Fibroblast of skin of right biceps (primary cell): ENCODE measurements around the gene HOXA6.

ENCODE experiments used
- DNase-seq: peaks from one replicate; pipeline ENCODE4 v3.0.0-alpha.2; 2013

The HOXA6 gene

DNA sequence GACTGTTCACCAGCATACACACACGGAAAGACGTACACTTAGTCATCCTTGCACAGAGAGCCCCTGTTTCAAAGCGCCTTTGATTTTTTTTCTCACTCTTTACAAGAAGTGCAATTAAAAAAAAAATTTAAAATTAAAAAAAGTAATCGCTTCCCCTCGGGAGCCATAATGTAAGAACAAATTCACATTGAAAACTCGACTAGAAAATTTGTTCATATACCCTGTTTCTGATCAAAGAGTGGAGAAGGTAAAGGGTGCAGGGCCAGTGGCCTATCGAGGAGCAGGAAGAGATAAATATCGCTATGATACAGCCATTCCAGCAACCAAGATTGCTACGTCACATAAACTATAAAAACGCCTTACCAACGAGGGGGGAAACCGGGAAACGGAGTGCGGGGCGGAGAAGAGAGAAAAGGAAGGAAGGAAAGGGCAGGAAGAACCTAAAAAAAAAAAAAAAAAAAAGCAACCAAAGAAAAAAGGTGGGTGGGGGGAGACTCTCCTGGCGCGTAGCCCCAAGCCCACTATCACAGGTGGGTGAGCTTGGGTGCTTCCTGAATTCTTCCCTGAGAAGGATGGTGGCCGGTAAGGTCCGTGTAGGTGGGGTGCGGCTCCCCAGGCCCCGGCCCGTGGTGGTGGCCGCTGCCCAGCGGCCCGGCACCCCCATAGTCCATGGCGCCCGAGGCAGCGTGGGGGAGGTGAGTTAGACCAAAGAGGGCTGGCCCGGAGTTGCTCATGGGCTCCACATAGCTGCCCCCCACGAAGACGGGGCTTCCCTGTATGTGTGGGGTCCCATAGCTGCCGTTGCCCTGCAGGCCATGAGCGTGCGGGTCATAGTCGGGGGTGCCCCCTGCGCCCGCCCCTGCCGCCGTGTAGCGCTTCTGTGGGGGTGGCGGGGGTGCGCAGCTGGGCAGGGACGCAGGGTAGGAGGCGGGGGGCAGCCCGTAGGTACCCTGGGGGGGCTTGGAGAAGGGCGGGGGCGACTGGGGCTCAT, 39.9 kb downstream of the HOXA6 start:
- no peak for DNase-seq

DNA sequence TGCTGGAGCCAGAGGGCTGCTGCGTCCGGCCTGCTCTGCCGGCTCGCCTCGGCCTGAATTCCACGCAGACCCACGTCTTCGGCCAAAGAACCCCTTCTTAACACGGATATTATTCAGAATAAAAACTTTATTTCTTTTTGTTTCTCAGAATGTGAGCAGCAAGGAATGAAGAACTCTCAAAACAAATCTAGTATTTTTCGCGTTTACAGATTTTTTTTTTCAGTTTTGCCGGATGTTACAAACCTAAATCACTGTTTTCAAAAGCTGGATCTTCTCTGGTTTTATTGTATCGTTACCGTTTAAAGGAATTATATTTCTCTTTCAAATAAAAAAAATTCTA, 40.7 kb downstream of the HOXA6 start:
- DNase-seq: no peak

DNA sequence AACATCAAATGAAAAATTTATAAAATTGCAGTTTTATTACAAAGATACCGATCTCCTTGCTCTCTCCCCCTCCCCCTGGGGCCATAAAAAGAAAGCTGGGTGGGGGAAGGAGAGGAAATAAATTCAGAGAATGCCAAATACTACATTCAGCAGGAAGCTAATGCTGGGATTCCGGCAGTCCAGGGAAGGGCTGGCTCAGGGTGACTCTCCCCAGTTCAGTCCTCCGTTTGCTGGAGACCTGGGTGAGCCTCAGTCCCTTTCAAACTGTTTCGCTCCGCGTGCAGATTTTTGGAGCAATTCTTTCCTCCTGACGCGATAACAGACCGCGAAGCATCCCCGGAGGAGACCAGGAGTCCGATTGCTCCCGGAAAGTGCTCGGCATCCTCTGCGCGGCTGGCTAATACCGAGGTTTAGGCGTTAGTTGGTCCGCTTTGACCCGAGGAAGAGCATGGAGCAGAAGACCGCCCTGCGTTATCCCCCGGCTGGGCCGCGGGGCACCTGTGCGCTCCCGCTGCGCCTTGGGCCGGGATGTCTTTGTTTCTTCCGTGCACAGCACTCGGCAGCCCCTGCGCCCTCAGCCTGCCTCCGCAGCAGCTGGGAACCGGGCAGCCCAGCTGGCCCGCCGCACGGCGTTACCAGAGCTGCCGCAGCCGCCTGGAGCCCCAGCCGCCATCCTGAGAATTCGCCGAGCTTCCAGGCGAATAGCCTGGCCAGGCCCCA, 41.2 kb downstream of the HOXA6 start:
- no peak for DNase-seq

DNA sequence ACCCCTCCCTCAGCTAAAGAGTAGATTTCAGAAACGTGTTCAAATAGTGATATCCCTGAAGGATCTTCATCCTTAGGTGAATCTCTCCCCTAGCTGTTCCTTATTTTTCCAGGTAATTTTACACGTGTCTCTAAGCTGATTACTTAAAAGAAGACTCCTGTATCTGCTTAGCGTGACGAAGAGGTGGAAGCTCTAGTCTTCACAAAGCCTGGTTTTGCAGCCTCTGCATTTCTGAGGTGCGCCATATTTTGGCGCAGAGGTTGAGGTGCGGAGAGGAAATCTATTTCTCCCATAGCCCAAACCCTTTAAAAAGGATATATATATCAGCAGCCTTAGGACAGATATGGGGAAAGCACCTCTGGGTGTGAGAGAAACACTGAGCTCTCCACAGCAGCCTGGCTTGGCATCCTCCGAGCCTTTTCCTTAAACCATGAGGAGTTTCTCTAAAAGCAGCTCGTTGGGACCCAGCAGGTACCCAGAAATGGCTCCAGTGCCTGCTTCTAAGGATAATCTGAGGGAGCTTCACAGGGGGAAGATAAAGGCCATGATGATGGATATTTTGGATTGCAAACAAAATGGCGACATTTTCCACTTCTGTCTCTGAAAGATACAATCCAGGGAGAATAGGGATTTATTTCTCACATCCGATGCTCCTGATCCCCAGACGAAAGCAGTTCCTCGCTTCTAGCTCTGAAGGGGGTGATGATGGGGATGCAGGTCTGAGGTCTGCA, 42.1 kb downstream of the HOXA6 start:
- no peak for DNase-seq

DNA sequence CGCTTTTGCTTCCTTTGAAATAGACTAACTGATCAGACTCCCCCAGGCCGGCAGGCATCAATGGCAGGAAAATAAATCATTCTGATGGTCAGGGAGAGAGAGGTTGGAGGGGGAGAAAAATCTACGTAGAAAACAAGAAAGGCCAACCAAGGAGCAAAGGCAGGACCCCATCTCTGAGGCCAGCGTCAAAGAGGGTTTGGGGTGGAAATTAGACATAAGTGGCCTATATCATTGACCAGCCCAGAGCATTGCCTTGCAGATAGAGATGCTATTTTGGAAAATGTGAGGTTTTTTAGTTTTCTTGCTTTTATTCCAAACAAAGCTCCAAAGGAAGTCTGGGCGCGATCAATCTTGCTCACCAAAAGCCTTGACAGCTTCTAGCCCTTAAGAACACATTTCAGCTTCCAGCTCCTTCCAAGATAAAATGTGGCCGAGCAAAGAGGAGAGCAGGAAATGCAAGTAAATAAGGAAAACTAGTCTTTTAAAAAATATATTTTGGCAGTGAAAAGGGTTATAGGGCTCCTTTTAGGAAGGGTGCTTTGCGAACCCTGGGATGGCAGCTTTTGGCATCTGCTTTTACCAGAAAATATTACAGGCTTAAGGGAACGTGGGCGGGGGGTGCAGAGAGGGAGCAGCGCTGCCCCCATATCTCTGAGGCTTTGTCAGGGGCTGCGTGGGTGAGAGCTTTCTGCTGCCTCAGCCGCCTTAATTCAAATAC, 43.1 kb downstream of the HOXA6 start:
- no peak for DNase-seq

DNA sequence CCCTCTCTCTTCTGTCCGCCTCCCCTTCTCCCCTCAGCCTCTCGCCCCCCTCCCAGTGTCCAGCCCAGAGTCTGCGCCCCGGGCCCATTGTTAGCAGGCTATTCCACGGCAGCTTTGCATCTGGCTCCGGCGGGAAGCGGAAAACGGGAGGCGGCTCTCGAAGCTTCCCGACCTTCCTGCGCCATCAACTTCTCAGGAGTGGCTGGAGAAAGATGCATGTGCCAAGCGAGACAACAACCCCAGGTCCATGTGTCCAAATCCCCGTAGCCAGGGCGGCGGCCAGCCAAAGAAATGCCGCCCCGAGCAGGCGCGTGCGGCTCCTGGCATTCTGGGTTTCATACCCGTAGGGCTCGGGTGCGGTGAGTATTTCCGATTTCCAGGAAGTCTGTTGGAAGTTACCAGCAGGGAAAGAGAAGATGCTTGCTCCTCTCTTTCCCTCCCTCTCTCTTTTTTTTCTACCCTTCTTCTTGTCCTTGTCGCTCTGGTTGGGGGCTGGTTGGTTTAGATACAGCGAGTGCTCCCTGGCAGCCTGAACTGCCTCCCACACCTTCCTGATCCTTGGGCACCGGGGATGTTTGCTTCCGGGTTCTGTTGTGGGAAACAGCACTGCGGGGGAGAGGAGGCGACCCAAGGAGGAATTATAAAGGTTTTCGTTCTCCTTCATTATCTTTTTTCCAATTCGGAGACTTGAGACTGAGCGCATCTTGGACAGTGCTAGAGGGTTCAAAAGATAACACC, 43.9 kb downstream of the HOXA6 start:
- DNase-seq: no peak

DNA sequence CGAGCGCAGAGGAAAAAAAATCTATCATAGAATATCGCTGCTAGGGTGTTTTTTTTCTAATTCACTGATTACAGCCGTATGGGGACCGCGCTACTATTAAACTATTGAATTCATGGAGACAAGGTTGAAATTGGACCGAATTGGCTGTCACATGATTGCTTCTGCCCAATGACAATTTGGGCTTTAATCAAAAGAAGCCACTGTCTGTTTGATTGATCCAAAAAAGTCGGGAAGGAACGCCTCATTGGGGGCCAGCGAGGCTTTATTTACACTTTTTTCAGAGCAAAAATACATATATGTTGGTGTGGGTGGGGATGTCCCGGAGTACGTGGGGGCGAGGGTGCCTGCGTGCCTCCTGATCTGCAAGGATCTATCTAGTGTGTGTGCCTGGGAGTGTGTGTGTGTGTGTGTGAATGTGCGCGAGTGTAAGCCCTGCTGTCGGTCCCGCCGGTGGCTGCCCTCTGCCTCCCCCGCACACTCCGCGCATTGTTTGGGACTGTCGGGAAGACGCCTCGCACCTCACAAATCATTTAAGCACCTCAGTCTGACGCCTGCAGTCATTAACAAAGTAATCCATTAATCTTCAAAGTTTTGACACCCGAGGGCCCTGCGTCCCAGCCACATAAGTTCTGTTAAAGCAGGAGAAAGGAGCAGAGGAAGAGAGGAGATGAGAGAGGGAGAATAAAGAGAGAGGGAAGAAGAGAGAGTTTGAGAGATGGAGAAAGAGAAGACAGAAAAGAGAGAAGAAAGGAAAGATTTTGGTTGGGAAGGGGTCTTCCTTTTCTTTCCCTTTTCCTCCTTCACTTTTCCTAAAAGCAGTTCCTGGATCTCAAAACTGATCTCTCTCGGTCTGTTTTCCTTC, 44.8 kb downstream of the HOXA6 start, which contains the start of gene HOXA2:
HOXA2 (minus strand) TSS at position 103 of the 862 bp plus-strand sequence. CDS start 183 bp downstream, outside the sequence.
- DNase-seq: no peak

DNA sequence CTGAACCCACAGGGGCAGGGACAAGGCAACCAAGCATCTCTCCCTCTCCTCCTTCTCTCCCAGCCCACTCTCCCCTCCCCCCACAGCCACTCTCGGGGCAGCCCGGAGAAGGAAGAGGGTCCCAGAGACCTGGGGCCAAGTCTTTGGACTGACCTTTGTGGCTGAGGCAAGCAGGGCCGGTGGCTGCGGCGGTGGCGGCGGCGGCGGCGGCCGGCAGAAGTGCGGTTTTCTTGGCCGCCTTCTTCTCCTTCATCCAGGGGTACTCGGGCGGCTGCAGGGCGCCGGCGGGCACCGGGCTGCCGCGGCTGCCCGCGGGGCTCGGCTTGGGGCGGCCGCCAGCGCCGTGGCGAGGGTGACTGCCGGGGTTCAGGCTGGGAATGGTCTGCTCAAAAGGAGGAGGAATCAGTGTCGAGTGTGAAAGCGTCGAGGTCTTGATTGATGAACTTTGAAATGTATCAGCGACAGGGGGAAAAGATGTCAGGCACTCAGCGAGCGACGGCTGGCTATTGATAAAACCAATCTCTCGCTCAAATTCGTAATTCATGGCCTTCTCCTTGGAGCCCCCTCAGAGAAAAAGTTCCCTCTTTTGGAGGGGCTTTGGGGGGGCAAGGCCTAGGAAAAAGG, 45.5 kb downstream of the HOXA6 start:
- no peak for DNase-seq

DNA sequence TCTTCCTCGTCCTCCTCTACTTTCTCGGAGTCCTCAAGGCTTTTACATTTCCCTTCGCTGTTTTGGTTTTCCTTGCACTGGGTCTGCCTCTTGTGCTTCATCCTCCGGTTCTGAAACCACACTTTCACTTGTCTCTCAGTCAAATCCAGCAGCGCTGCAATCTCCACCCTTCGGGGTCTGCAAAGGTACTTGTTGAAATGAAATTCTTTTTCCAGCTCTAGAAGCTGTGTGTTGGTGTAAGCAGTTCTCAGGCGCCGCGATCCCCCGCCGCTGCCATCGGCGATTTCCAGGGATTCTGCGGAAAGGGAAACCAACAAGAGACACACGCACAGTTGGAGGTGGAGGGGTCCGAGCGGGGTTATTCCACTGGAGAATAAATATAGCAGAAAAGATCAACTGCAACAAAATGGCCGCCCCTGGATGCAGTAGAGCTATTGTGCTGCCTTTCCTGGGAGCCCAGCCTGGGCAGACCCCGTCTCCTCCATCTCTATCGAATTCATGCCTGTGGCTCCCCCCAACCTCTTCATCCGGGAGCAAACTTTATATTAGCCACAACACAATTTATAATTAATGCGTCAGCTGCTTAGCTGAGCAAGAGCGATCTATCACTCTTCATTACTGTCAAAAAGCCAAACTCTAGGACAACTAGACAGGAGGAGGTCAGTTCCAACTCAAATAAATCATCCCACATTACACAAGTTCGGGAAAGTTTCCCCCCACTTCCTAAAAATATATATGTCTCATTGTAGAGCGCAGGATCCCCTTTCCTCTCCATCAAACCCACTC, 46.2 kb downstream of the HOXA6 start:
- no peak for DNase-seq

DNA sequence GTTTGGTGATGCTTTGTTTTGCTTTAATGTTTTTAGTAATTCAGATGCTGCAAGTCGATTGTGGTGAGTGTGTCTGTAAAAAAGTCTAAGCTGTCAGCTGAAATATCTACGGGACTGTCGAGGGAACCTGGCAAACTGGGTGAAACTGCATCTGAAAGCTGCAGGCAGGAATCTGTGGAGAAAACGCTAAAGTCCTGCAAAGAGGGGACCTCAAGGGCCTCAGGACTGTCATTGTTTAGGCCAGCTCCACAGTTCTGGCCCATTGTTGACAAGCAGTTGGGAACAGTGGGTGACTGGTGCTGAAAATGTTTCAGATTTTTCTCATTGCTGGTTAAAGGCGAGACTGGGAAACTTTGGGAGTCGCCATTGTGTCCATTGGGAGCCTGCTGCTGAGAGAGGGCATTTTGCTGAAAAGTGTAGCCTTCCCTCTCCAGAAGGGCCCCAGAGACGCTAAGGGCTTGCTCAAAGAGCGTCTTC, 46.8 kb downstream of the HOXA6 start:
- DNase-seq: no peak

DNA sequence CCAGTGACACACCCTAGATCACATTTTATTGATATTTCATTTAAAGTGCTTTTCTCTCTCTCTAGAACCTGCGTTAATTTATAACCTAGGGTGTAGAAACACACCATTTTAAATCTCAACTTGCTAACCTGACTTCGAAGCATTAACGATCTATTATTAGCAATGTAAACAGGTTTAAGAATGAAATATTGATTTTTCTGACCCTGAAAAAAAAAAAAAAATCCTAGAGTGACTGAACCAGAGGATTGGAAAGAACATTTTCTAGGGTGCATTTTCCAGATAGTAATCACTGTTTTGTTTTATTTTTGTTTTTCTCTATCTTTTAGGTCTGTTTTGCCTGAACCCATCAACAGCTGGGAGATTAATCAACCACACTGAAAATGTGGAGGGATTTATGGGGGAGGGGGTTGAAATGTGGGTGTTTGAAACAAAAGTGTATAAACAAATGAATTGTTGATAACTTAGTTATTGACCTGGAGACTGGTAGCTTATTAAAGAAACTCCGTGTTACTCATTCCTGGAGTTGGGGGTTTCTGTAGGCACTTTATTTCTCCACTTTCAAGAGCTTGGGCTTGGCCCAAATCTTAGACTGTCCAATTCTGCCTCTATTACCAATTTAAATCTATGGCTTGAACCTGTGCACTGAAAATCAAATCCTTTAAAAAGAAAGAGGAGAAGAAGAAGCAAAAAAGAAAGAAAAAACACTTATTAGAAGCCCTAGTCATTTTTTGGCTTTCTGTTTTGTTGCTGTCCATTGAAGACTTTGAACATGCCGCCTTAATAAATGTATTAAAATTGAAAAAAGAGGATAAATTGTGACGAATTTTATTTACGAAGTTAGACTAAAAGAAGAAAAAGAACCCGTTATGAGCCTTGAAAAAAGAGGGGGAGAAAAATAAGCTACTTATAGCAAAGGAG, 47.9 kb downstream of the HOXA6 start:
- no peak for DNase-seq

DNA sequence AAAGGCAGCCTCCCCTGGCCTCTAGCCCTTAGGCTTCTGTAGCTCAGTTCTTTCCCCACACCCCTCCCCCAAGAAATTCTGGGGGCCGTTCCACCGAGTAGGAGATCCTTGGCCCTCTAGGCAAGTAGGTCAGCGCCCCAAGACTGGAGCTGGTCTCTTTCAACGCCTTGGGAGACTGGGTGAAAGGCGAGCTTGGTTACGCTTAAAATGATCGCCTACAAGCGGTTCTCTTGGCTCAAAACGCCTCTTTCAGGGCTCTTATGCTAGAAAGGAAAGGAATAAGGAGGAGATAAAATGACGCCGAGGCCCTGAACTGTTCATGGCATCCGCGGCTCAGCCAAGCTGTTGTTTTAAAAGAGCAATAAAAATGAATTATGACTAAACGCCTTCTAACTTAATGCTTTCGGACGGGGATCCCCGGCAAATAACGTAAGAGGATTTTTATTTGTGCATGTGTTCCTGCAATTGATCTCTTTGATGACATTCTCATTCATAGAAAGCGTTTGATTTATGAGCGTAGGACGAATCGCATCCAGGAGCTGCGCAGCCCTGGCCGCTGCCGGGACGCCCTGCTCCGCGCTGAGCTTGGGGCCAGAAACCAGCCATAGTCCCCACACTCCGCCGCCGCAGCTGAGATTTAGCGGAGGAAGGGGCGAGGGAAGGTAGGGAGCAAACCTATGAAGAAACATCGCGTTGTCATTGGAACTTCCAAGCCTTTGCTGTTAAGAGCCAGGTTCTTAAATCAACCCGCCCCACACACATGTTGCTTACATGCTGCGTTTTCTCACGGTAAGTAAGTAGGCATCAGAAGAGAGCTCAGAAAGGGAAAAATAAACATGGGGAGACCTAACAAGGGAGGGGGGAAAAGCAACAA, 48.8 kb downstream of the HOXA6 start:
- peak; percentile 55 for DNase-seq

DNA sequence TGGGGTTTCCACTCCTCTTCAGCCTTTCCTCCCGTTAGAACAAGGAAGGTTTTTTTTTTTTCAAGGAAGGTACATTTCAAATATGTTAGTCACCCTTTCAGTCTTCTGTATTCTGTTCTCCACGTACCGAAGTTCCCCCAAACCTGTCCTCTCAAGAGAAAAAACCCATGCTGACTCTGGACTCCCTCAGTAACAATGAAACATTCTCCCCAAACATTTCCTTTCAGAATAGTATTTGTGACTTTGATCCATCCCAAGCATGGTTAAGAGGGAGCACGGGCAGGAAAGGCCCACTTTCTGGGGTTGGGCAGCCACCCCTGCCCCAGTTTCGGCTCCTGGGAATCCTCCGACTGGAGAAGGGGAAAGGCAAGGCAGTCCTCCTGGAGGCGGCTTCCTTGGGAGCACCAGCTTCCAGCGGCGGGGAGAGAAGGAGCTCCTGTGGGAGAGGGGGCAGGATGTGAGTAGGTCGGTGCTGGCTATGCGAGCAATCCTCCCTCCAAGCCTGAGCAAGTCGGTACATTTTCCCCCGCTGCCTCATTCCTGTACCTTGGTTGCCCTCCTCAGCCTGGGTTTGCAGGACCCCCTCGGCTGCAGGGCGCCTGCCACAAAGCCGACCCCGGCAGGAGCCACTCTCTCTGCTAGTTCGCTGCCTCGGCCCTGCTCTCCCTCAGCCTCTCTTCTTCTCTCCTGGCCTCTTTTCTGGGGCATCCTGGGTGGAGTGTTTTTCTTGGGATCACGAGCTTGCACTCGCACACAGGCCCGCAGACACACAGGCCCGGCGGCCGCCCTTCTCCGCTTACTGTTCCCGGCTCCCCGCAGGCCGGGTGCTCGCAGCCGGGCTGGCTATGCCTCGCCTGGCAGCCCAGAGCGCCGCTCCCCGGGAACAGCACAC, 49.6 kb downstream of the HOXA6 start:
- no peak for DNase-seq

DNA sequence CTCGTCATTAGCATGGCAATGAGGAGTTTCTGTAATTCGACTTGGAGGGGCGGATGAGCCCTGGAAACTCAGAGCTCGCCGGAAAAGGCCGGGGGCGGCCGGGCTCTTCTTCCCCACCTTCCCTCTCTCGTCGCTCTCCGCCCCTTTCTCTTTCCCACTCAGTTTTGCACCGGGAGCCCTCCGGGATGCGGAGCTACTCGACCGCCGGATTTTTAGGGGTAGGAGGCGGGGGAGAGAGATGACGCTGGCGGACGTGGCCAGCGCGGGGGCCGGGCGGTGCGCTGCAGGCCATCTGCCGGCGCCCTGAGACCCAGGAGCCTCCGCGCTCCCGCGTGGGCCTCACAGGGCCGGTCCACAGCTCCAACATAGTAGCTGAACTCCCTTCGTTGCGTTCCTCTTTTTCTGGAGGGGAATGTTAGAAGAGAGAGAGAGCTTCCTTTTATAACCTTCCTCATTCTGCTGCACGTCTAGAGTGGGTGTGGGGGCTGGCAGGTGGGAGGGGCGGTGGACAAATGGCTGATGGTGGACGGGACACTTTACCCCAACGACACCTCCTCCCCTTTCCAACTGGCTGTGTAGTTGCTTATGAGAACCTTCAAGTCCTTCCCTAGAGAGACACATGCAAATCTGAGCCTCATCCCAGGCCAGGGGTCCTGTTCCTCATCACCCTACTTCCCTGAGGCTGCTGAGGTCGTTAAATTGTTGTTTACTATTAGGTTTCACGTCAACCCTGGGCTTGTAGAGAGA, 50.6 kb downstream of the HOXA6 start:
- DNase-seq: no peak
